BE2C (cell line): Measurements from ENCODE around the gene GLIS1.

Source experiments
- DNase-seq: peaks from one replicate; pipeline ENCODE4 v3.0.0-alpha.2; 2020
- H3K27me3 ChIP-seq: fragments of 250-450 bp; sonication (Bioruptor Pico); 2 replicates; pipeline ENCODE4 v1.5.1; 2020; ENCODE audit warnings: mild to moderate bottlenecking
- H3K36me3 ChIP-seq: fragments of 250-450 bp; sonication (Bioruptor Pico); 2 replicates; pipeline ENCODE4 v1.5.1; 2020; ENCODE audit warnings: mild to moderate bottlenecking
- H3K4me1 ChIP-seq: fragments of 250-450 bp; sonication (Bioruptor Pico); 2 replicates; pipeline ENCODE4 v1.5.1; 2020
- H3K4me3 ChIP-seq: 2 replicates; pipeline ENCODE4 v1.5.1; 2011; ENCODE audit warnings: low read depth, low read length
- H3K9me3 ChIP-seq: fragments of 250-450 bp; sonication (Bioruptor Pico); 2 replicates; pipeline ENCODE4 v1.5.1; 2020
- TF ChIP-seq, protein P1 (sequence below): IDR thresholded peaks from 2 replicates; pipeline ENCODE4 v1.5.1; 2012; ENCODE audit warnings: mild to moderate bottlenecking, low read depth, low read length

Gene GLIS1

GRCh38 chr1:53625766-53626520 is 113.0 kb downstream of the GLIS1 start:
- DNase-seq = no peak
- no peaks in the 10 kb centered on the region for H3K27me3 ChIP-seq
- H3K4me3 ChIP-seq = no peak overlapping the region
- no peaks in the 10 kb centered on the region for H3K36me3 ChIP-seq
- TF ChIP-seq, protein P1, sequence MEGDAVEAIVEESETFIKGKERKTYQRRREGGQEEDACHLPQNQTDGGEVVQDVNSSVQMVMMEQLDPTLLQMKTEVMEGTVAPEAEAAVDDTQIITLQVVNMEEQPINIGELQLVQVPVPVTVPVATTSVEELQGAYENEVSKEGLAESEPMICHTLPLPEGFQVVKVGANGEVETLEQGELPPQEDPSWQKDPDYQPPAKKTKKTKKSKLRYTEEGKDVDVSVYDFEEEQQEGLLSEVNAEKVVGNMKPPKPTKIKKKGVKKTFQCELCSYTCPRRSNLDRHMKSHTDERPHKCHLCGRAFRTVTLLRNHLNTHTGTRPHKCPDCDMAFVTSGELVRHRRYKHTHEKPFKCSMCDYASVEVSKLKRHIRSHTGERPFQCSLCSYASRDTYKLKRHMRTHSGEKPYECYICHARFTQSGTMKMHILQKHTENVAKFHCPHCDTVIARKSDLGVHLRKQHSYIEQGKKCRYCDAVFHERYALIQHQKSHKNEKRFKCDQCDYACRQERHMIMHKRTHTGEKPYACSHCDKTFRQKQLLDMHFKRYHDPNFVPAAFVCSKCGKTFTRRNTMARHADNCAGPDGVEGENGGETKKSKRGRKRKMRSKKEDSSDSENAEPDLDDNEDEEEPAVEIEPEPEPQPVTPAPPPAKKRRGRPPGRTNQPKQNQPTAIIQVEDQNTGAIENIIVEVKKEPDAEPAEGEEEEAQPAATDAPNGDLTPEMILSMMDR = no peak
- no peaks in the 10 kb centered on the region for H3K4me1 ChIP-seq
- H3K9me3 ChIP-seq = no peaks in the 10 kb centered on the region

GRCh38 chr1:53625049-53625448 is 113.9 kb downstream of the GLIS1 start:
- DNase-seq = no peak
- TF ChIP-seq, protein P1 = no peak
- no peaks in the 10 kb centered on the region for H3K27me3 ChIP-seq

DNA sequence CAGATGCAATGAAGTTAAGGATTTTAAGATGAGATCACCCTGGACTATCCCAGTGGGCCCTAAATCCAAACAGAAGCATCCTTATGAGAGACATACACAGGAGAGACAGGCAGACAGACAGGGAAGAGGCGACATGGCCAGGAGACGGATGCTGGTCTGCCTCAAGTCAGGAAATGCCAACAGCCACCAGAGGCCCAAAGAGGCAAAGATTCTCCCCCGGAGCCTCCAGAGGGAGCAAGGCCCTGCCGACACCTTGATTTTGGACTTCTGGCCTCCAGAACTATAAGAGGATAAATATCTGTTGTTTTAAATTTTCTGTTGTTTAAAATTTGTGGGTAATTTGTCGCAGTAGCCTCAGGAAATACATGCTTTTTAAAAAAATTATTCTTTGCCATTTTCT is 116.4 kb downstream of the GLIS1 start:
- no peak for DNase-seq
- H3K36me3 ChIP-seq = no peaks in the 10 kb centered on the region
- H3K4me3 ChIP-seq = no peak overlapping the region
- no peaks in the 10 kb centered on the region for H3K27me3 ChIP-seq
- H3K4me1 ChIP-seq = no peaks in the 10 kb centered on the region
- TF ChIP-seq, protein P1 = no peak
- H3K9me3 ChIP-seq = no peaks in the 10 kb centered on the region

More at GRCh38 chr1:53625049-53625448, 113.9 kb downstream of the GLIS1 start:
- Histone ChIP-seq H3K36me3 (no peaks in the 10 kb centered on the region), H3K9me3 (no peaks in the 10 kb centered on the region), H3K4me1 (no peaks in the 10 kb centered on the region), H3K4me3 (no peak overlapping the region)

GRCh38 chr1:53621144-53621543 is 117.8 kb downstream of the GLIS1 start:
- TF ChIP-seq, protein P1 = no peak
- Histone ChIP-seq H3K9me3 (no peaks in the 10 kb centered on the region), H3K36me3 (no peaks in the 10 kb centered on the region), H3K4me3 (no peak overlapping the region), H3K27me3 (no peaks in the 10 kb centered on the region), H3K4me1 (no peaks in the 10 kb centered on the region)
- DNase-seq = no peak

DNA sequence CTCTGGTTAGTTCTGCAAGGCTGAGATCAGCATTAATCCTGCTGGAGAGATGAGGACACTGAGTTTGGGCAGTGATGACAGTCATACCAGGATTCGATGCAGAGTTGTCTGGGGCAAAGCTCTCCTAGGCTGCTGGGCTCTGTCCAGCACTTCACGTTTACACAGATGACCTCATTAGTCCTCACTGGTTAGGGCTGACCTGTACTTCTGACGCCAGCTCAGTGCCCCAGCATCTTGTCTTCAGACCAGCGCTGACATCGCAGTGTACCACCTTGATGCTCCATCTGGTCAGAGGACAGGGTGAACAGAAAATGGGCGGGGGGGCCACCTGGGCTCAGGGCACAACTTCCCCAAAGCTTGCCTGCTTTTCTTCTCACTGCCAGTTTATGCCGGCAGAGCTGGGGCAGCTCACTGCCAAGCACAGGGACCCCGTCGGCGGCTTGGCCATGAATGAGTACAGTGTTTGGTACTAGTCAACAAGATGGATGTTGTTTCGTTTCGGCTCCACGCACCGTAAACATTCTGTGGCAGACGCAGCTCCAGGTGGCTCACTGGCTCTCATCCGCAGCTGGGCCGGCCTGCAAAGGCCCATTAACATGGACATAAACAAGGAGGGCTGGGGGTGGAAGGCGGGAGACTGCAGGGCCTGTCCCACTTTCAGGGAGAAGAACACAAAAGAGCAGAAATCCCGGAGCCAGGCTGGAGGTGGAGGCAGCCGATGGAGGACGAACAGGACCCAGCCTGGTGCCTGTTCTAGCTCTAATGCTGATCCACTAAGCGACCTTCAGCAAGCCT is 118.7 kb downstream of the GLIS1 start:
- TF ChIP-seq, protein P1 = no peak
- DNase-seq = no peak
- H3K27me3 ChIP-seq = no peaks in the 10 kb centered on the region
- H3K4me1 ChIP-seq = no peaks in the 10 kb centered on the region
- no peak overlapping the region for H3K4me3 ChIP-seq
- no peaks in the 10 kb centered on the region for H3K36me3 ChIP-seq
- H3K9me3 ChIP-seq = no peaks in the 10 kb centered on the region
